GM18951 (cell line): ENCODE data around the gene ANAPC2.
"Not testable (repeated sequence)": the region's sequence is repeated elsewhere in the genome, so short reads cannot be mapped to it uniquely, and the experiment has no call there.

ENCODE experiments used
- POLR2A ChIP-seq: IDR thresholded peaks from 4 replicates; pipeline ENCODE4 v1.6.1; 2011; ENCODE audit warnings: mild to moderate bottlenecking; ENCODE audit not compliant: insufficient read length, insufficient read depth; ENCODE audit errors: extremely low read depth
- in situ Hi-C: fragments of 300-500 bp; cut with MboI; formaldehyde crosslinking; loops from one replicate; pipeline ENCODE4 v1.12.0; 2022; ENCODE audit warnings: low sequenced_read_pairs, mixed read lengths, inconsistent platforms; ENCODE audit not compliant: unreplicated experiment

ANAPC2 gene

GRCh38 chr9:137138058-137138721 is 50.2 kb downstream of the ANAPC2 start:
- no peak for TF ChIP-seq POLR2A
- in situ Hi-C loops = no loop called here

DNA sequence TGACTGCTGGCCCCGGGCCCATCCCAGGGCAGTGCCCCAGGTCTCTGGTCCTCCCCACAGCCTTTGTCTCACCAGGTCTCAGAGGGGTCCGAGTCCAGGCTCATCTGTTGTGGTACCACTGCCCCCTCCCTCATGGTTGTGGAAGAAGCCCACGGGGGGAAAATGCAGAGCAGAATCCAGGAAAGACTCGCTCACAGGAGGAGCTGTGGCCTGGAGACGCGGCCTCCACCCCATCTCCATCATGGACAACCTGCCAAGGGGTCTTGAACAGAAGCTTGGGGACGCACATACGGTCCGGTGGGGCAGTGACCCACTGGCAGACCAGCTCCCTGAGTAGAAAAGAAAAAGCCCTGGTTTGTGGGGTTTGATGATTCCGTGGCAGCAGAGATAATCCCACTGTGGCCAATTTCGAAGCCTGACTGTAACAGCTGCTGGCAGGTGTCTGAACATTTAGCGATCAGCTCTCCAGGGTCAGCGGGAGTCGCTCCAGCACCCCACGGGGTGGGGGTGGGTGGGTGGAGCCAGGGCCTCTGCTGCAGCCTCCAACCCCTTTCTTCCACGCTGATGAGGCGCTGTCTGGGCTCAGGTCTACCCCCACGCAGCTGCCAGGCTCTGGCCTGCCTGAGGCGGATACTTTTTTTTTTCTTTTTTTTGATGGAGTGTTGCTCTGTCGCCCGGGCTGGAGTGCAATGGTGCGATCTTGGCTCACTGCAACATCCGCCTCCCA is 51.3 kb downstream of the ANAPC2 start:
- no peak for TF ChIP-seq POLR2A
- in situ Hi-C loops = no loop called here

- TF ChIP-seq POLR2A = no peak
- in situ Hi-C loops = no loop called here
Observed at GRCh38 chr9:137136261-137136880, 52.0 kb downstream of the ANAPC2 start.

DNA sequence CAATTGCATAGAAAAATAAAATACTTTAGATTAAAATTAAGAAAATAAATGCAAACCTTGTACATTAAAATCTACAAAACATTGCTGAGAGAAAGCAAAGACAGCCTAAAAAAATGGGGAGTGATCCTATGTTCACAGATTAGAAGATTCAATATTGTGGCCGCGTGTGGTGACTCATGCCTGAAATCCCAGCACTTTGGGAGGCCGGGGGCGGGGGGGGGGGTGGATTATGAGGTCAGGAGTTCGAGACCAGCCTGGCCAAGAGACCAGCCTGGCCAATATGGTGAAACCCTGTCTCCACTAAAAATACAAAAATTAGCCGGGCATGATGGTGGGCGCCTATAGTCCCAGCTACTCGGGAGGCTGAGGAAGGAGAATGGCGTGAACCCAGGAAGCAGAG is 53.2 kb downstream of the ANAPC2 start:
- in situ Hi-C loops = not testable (repeated sequence)

DNA sequence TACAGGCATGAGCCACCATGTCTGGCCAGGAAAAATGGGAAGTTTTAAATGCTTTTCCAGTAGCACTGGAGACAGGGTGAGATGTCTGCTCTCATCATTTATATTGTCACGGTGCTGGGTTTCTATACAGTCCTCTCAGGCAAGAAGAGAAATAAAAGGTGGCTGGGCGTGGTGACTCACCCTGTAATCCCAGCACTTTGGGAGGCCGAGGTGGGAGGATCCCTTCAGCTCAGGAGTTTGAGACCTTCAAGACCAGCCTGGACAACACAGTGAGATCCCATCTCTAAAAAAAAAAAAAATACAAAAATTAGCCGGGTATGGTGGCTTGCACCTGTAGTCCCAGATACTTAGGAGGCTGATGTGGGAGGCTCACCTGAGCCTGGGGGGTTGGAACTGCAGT is 54.2 kb downstream of the ANAPC2 start:
- in situ Hi-C loops = no loop called here
- no peak for TF ChIP-seq POLR2A

- TF ChIP-seq POLR2A = no peak
Observed at GRCh38 chr9:137130176-137130755, 58.1 kb downstream of the ANAPC2 start.

GRCh38 chr9:137129456-137130175 is 58.7 kb downstream of the ANAPC2 start:
- TF ChIP-seq POLR2A = peak; percentile 89
- in situ Hi-C loops = loop anchor here (10.0 kb wide), 1 partner anchor 95 kb away; the partner anchor contains the start of genes CYSRT1, RNF208 and RNF224

More at GRCh38 chr9:137130176-137130755, 58.1 kb downstream of the ANAPC2 start:
- in situ Hi-C loops = no loop called here

DNA sequence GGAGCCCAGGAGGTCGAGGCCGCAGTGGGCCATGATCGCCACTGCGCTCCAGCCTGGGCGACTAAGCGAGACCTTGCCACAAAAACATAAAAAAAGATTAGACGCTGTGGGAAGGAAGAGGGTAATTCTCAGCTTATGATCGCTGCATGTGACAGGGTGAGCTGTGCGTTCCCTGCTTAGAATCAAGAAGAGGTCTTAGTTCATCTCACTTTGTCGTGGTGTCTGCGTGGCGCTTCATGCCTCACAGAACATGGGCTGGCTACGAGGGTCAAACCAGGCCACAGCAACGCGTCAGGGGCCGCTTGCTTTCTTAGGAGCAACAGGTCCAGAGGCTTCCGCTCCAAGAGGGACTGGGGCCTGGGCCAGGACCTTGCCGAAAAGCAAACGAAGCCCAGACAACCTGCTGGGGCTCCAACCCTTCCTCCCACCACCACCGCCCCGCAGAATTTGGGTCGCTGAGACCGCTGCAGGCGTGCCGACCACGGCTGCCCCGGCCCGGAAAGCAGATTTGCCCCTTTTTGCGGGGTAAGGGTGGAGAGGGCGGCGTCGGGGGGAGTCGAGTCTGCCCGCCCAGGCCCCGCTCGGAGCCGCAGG is 59.4 kb downstream of the ANAPC2 start:
- in situ Hi-C loops = loop anchor here (10.0 kb wide), 1 partner anchor 96 kb away; the partner anchor contains the start of genes CYSRT1, RNF208 and RNF224
- no peak for TF ChIP-seq POLR2A

DNA sequence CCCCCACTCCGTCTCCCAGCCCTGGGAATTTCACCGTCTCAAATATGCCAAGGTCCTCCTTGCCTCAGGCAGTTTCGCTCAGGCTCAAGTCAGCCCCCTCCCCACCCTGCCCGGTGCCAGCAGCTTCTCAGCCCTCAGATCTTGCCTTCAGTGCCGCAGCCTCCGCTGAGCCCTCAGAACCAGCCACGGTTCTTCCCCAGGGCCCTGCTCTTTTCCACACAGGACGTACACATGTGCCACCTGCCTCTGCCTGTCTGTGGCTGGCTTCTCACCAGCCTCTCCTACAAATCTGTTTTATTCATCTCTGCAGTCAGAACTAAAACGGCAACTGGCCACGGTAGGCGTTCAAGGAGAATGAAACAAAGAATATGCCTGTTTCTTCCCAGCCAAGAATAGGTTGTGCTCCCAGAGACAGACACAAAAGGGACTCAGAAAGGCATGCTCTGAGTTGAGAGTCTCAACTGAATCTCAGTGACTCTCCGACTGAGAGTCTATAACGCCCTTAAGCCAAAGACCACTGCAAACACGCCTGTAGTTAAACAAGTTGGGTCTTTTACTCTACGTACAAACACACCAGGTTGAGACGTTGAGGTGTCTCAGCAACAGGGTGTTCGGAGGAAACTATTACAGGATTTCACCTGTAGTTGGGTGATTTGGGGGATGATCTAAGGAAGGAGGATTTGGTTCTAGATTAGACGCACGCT is 60.0 kb downstream of the ANAPC2 start:
- no peak for TF ChIP-seq POLR2A
- in situ Hi-C loops = loop anchor here (10.0 kb wide), 1 partner anchor 96 kb away; the partner anchor contains the start of genes CYSRT1, RNF208 and RNF224

- in situ Hi-C loops = loop anchor here (10.0 kb wide), 1 partner anchor 97 kb away; the partner anchor contains the start of genes CYSRT1, RNF208 and RNF224
- TF ChIP-seq POLR2A = peak; percentile 39
Observed at GRCh38 chr9:137127301-137128157, 60.8 kb downstream of the ANAPC2 start.

GRCh38 chr9:137126786-137127185 is 61.6 kb downstream of the ANAPC2 start:
- no peak for TF ChIP-seq POLR2A
- in situ Hi-C loops = loop anchor here (10.0 kb wide), 1 partner anchor 98 kb away; the partner anchor contains the start of genes CYSRT1, RNF208 and RNF224
